ENCODE data around the gene CST7. TPM values are rescaled to one million over a fixed set of nuclear protein-coding genes. Genes with fewer than 3 reads are reported as not detected.

Gene CST7
- total RNA-seq, 2 donors from 2014 or later: 2.7 to 3.2 TPM

DNA sequence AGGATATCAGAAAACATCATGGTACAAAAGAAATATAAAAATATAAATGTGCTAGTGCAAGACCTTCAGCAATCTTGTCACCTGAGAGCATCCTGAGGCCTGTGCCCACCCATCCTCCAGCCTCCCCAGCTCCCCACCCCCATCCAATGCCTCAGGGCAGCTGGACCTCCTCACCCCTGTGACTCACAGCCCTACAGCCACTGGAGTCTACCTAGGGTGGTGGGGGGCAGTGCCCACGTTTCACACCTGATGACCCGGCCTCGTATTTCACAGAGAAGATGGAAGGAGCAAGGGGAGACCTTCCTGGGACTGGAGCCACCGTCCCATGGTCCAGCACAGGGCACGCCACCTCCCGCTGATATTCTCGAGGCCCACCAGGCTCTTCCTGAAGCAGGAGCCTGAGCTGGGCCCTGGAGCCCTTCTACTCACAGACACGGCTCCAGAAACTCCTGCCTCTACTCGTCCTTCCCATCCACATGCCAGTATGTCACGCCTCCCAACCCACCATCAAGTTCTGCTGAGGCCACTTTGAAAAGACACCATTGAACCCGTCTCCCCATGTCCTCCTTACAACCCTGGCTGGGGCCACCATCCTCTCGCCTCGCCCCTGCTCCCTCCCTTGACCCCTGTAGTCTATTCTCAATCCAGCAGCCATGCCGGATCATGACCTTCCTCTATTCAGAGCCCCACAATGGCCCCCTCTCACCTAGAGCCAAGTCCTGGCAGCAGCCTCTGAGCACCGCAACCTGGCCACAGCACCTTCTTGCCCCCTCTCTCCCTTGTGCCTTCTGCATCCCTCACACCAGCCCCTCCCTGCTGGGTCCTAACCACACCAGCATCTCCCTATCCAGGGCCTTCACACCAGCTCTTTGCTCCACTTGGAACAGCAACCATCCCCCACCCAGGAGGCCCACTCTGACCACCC, 30.2 kb downstream of the CST7 start:
- TF ChIP-seq CTCF (IDR thresholded peaks at IDR 0.05): no peak
- Histone ChIP-seq H3K4me3 (no peak overlapping the region), H3K9me3 (peaks cover 0 to 6% of the 10 kb centered on the region in 2 donors), H3K4me1 (peaks cover 0 to 8% of the 10 kb centered on the region in 2 donors), H3K27me3 (no peaks in the 10 kb centered on the region), H3K36me3 (peaks cover 20% of the 10 kb centered on the region), H3K27ac (no peak overlapping the region)
- DNase-seq (ENCODE audit: low spot score): peak; percentile 42

GRCh38 chr20:24980291-24981053, 31.4 kb downstream of the CST7 start:
- Histone ChIP-seq H3K4me1 (peaks cover 0 to 14% of the 10 kb centered on the region in 2 donors), H3K9me3 (peaks cover 0 to 1% of the 10 kb centered on the region in 2 donors), H3K27ac (no peak overlapping the region), H3K27me3 (no peaks in the 10 kb centered on the region), H3K4me3 (no peak overlapping the region), H3K36me3 (peaks cover 20% of the 10 kb centered on the region)
- DNase-seq (ENCODE audit: low spot score): peak; percentile 55
- TF ChIP-seq CTCF (IDR thresholded peaks at IDR 0.05): no peak

GRCh38 chr20:24981282-24981681, 32.2 kb downstream of the CST7 start:
- no peaks in the 10 kb centered on the region for H3K9me3 ChIP-seq
- no peak overlapping the region for H3K27ac ChIP-seq
- no peak for TF ChIP-seq CTCF (IDR thresholded peaks at IDR 0.05)
- H3K27me3 ChIP-seq: no peaks in the 10 kb centered on the region
- H3K4me1 ChIP-seq: peaks cover 0 to 20% of the 10 kb centered on the region in 2 donors
- peak; percentile 11 for DNase-seq (ENCODE audit: low spot score)
- peaks cover 20% of the 10 kb centered on the region for H3K36me3 ChIP-seq
- H3K4me3 ChIP-seq: no peak overlapping the region

DNA sequence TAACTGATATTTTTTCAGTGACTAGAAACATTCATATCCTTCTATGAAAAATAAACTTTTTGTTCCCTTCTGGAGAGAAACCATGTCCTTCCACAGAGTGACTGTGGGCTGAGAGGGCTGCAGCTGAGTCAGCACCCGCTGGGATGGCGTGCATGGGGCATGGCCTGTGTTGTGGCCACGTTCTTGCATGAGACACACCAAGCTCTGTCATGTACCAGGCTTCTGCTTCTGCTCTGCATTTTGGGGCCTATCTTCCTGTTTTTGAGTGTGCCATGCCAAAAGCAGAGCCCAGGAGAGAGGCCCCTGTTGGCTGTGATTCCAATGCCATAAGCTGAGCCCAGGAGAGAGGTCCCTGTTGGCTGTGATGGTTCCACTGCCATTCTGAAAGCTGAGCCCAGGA, 32.7 kb downstream of the CST7 start:
- Histone ChIP-seq H3K9me3 (no peaks in the 10 kb centered on the region), H3K4me1 (peaks cover 0 to 20% of the 10 kb centered on the region in 2 donors), H3K27me3 (no peaks in the 10 kb centered on the region), H3K27ac (no peak overlapping the region), H3K36me3 (peaks cover 18% of the 10 kb centered on the region), H3K4me3 (no peak overlapping the region)
- peak; percentile 67 for DNase-seq (ENCODE audit: low spot score)
- no peak for TF ChIP-seq CTCF (IDR thresholded peaks at IDR 0.05)

GRCh38 chr20:24983896-24984295, 34.8 kb downstream of the CST7 start:
- Histone ChIP-seq H3K4me3 (no peak overlapping the region), H3K9me3 (no peaks in the 10 kb centered on the region), H3K4me1 (peaks cover 0 to 14% of the 10 kb centered on the region in 2 donors), H3K27ac (peak overlapping the region; percentile 21 to 37), H3K27me3 (no peaks in the 10 kb centered on the region), H3K36me3 (peaks cover 9% of the 10 kb centered on the region)
- peak; percentile 57 for DNase-seq (ENCODE audit: low spot score)
- no peak for TF ChIP-seq CTCF (IDR thresholded peaks at IDR 0.05)

Data from right atrium auricular region (tissue), 2 donors.